T-helper 22 cell (primary cell): ENCODE data around the gene ARID5A.
"Not testable (repeated sequence)": the region's sequence is repeated elsewhere in the genome, so short reads cannot be mapped to it uniquely, and the experiment has no call there.

Source experiments
- DNase-seq: peaks from one replicate; pipeline ENCODE4 v3.0.0-alpha.2; 2020; ENCODE audit warnings: low read depth

The ARID5A gene

GRCh38 chr2:96556441-96557330, 20.1 kb downstream of the ARID5A start:
- DNase-seq, result peak; percentile 29

- not testable (repeated sequence) for DNase-seq
Observed at GRCh38 chr2:96557421-96557820, 20.9 kb downstream of the ARID5A start.

- no peak for DNase-seq
Observed at GRCh38 chr2:96558061-96558460, 21.5 kb downstream of the ARID5A start.

- DNase-seq, result no peak
Observed at GRCh38 chr2:96558485-96558884, 21.9 kb downstream of the ARID5A start.

- DNase-seq, result no peak
Observed at GRCh38 chr2:96564026-96564425, 27.5 kb downstream of the ARID5A start.

GRCh38 chr2:96564563-96564962, 28.0 kb downstream of the ARID5A start:
- DNase-seq, result no peak

- DNase-seq, result no peak
Observed at GRCh38 chr2:96565111-96565510, 28.6 kb downstream of the ARID5A start.

GRCh38 chr2:96568094-96568493, 31.5 kb downstream of the ARID5A start:
- no peak for DNase-seq

- no peak for DNase-seq
Observed at GRCh38 chr2:96574364-96574763, 37.8 kb downstream of the ARID5A start.

- DNase-seq, result no peak
Observed at GRCh38 chr2:96575785-96576456, 39.4 kb downstream of the ARID5A start.

- DNase-seq, result no peak
Observed at GRCh38 chr2:96577501-96577900, 40.9 kb downstream of the ARID5A start.

- DNase-seq, result no peak
Observed at GRCh38 chr2:96578731-96579130, 42.2 kb downstream of the ARID5A start.

- no peak for DNase-seq
Observed at GRCh38 chr2:96579422-96579821, 42.9 kb downstream of the ARID5A start.

- DNase-seq, result no peak
Observed at GRCh38 chr2:96580771-96581170, 44.2 kb downstream of the ARID5A start.

- DNase-seq, result no peak
Observed at GRCh38 chr2:96584017-96584416, 47.5 kb downstream of the ARID5A start.

GRCh38 chr2:96587843-96588242, 51.3 kb downstream of the ARID5A start:
- no peak for DNase-seq

GRCh38 chr2:96591054-96591453, 54.5 kb downstream of the ARID5A start:
- no peak for DNase-seq

GRCh38 chr2:96591494-96591893, 54.9 kb downstream of the ARID5A start:
- no peak for DNase-seq

- no peak for DNase-seq
Observed at GRCh38 chr2:96594282-96594681, 57.7 kb downstream of the ARID5A start.

- no peak for DNase-seq
Observed at GRCh38 chr2:96594691-96595152, 58.2 kb downstream of the ARID5A start.

GRCh38 chr2:96596596-96596995, 60.0 kb downstream of the ARID5A start:
- no peak for DNase-seq

GRCh38 chr2:96599941-96600340, 63.4 kb downstream of the ARID5A start:
- no peak for DNase-seq
